ENCODE results near the gene LTBP1.

GRCh38 chr2:33136056-33136455 lies 189.3 kb downstream of the LTBP1 start:
- TF ChIP-seq, protein P1, sequence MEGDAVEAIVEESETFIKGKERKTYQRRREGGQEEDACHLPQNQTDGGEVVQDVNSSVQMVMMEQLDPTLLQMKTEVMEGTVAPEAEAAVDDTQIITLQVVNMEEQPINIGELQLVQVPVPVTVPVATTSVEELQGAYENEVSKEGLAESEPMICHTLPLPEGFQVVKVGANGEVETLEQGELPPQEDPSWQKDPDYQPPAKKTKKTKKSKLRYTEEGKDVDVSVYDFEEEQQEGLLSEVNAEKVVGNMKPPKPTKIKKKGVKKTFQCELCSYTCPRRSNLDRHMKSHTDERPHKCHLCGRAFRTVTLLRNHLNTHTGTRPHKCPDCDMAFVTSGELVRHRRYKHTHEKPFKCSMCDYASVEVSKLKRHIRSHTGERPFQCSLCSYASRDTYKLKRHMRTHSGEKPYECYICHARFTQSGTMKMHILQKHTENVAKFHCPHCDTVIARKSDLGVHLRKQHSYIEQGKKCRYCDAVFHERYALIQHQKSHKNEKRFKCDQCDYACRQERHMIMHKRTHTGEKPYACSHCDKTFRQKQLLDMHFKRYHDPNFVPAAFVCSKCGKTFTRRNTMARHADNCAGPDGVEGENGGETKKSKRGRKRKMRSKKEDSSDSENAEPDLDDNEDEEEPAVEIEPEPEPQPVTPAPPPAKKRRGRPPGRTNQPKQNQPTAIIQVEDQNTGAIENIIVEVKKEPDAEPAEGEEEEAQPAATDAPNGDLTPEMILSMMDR (IDR thresholded peaks at IDR 0.05) = no peak
- TF ChIP-seq POLR2A (IDR thresholded peaks at IDR 0.05) = no peak

All from vagina (tissue), 2 donors.